ENCODE measurements around the gene PBXIP1. TPM values are rescaled to one million over a fixed set of nuclear protein-coding genes. Genes with fewer than 3 reads are reported as not detected.
A peak's percentile ranks its signal among the peaks of the same experiment; 100 is the strongest.

PBXIP1 gene
- total RNA-seq, 1 donor = 90.1 TPM

DNA sequence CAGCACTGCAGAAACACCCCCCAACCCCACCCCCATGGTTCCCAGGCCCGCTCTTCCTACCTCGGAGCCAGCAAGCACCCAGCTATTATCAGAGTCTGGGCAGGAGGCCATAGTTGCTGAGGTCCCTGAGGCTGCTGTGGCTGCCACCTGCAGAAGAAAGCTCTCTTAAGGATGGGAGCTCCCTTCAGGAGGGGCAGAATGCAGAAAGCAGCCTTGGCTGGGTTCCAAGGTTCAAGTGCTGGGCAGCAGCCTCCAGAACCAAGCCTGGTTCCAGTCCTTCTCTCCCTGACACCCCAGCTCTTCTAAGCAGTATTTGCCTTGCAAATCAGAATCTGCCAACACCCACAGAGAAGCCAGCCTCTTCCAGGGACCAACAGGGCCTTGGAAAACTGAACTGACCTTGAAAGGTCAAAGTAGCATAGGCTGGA lies 2.3 kb downstream of the PBXIP1 start:
- no peak overlapping the region for H3K4me2 ChIP-seq (ENCODE audit: insufficient read depth, low read length)

DNA sequence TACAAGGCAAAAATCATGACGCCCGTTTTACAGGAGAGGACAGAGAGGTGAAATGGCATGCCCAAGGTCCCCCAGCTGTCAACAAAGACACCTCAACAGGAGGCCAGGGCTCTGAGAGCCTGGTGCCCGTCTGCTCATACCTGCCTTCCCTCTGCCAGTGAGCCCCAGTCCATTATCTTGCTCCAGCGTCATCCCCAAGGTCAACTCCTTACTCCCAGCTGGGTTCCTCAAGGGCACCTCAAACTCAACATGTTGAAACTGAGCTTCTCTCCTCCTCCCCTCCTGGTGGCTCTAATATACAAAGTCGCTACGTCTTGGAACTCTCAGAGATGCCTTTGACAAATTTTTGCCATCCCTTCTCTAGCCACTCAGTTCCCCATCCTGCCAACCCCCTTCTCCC lies 3.2 kb downstream of the PBXIP1 start:
- Histone ChIP-seq H3K4me1 (ENCODE audit: insufficient read depth, low read length) (peaks cover 22% of the 10 kb centered on the region), H3K9me3 (ENCODE audit: low read depth, low read length) (no peaks in the 10 kb centered on the region), H3K27ac (ENCODE audit: low read depth, low read length) (no peak overlapping the region), H3K79me2 (ENCODE audit: insufficient read depth, low read length) (peaks cover 3% of the 10 kb centered on the region), H3K4me2 (ENCODE audit: insufficient read depth, low read length) (no peak overlapping the region), H3K27me3 (ENCODE audit: insufficient read depth, low read length) (peaks cover 4% of the 10 kb centered on the region), H3K4me3 (ENCODE audit: insufficient read depth, low read length) (no peak overlapping the region), H2AFZ (ENCODE audit: low read length) (no peak overlapping the region), H3K36me3 (ENCODE audit: insufficient read depth, low read length) (no peaks in the 10 kb centered on the region), H4K20me1 (ENCODE audit: insufficient read depth, low read length) (no peaks in the 10 kb centered on the region)
- TF ChIP-seq, protein P1, sequence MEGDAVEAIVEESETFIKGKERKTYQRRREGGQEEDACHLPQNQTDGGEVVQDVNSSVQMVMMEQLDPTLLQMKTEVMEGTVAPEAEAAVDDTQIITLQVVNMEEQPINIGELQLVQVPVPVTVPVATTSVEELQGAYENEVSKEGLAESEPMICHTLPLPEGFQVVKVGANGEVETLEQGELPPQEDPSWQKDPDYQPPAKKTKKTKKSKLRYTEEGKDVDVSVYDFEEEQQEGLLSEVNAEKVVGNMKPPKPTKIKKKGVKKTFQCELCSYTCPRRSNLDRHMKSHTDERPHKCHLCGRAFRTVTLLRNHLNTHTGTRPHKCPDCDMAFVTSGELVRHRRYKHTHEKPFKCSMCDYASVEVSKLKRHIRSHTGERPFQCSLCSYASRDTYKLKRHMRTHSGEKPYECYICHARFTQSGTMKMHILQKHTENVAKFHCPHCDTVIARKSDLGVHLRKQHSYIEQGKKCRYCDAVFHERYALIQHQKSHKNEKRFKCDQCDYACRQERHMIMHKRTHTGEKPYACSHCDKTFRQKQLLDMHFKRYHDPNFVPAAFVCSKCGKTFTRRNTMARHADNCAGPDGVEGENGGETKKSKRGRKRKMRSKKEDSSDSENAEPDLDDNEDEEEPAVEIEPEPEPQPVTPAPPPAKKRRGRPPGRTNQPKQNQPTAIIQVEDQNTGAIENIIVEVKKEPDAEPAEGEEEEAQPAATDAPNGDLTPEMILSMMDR (IDR thresholded peaks at IDR 0.05; ENCODE audit: extremely low read depth, low read depth, low read length) = no peak
- peak; percentile 69 for DNase-seq (ENCODE audit: insufficient read length, low spot score, missing footprints)

More for the DNA sequence above, 2.3 kb downstream of the PBXIP1 start:
- TF ChIP-seq, protein P1 (IDR thresholded peaks at IDR 0.05; ENCODE audit: extremely low read depth, low read depth, low read length) = no peak
- Histone ChIP-seq H3K4me3 (ENCODE audit: insufficient read depth, low read length) (no peak overlapping the region), H4K20me1 (ENCODE audit: insufficient read depth, low read length) (no peaks in the 10 kb centered on the region), H3K9me3 (ENCODE audit: low read depth, low read length) (no peaks in the 10 kb centered on the region), H3K79me2 (ENCODE audit: insufficient read depth, low read length) (peaks cover 3% of the 10 kb centered on the region), H3K36me3 (ENCODE audit: insufficient read depth, low read length) (peaks cover 6% of the 10 kb centered on the region), H2AFZ (ENCODE audit: low read length) (no peak overlapping the region), H3K27ac (ENCODE audit: low read depth, low read length) (no peak overlapping the region), H3K4me1 (ENCODE audit: insufficient read depth, low read length) (peaks cover 22% of the 10 kb centered on the region), H3K27me3 (ENCODE audit: insufficient read depth, low read length) (peaks cover 4% of the 10 kb centered on the region)
- DNase-seq (ENCODE audit: insufficient read length, low spot score, missing footprints) = peak; percentile 60

DNA sequence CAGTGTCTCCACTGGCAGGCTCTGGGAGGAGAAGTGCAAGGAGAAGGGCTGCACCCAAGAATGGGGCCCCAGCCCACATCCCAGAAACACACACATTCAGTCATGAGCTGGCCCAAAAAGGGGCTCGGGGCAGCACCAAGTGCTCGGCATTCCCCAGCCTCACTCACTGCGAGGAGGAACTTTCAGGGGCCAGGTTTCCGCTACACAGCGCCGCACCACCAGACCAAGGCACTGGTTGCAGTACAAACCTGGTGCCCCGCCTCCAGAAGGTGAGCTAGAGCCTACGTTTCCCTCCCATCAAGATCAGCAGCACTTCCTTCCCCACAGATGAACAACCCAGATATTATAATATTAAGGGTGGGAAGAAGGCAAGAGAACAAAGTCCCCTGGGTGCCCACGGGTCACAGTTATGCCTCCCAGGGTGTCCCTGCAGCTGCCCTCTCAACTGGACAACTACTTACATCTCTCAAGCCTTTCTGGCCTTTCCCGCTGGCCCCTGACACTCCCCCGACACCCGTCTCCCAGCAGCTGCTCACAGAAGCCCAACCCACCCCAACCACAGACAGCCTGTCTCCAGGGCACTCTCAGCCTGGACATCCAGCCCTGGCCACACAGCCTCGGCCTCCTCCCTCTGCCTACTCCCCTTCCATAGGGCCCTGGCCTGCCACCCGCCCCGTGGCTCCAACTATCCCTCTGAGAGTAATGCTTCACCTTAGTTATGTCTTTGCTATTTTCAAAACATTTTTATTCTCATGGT lies 3.8 kb downstream of the PBXIP1 start:
- DNase-seq (ENCODE audit: insufficient read length, low spot score, missing footprints) = peak; percentile 72

DNA sequence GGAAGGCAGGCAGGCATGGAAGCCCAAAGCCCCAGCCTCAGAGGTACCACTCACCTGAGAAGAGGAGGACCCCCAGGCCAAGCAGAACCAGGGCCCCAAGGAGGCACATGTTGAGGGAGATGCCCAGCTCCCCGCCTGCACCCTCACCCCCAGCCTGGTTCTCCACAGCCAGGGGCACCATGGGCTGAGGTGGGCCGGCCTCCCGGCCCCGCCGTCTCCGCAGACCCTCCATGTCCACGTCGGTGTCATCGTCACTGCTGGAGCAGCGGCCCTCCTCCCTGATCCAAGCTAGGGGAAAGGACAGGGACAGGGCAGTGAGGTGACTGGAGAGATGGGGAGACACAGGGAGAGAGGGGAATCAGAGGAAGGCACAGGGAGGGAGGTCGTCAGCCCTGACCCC lies 7.8 kb downstream of the PBXIP1 start:
- DNase-seq (ENCODE audit: insufficient read length, low spot score, missing footprints) = peak; percentile 48
- TF ChIP-seq, protein P1 (IDR thresholded peaks at IDR 0.05; ENCODE audit: extremely low read depth, low read depth, low read length) = no peak
- Histone ChIP-seq H3K79me2 (ENCODE audit: insufficient read depth, low read length) (no peaks in the 10 kb centered on the region), H2AFZ (ENCODE audit: low read length) (no peak overlapping the region), H3K4me3 (ENCODE audit: insufficient read depth, low read length) (no peak overlapping the region), H3K4me2 (ENCODE audit: insufficient read depth, low read length) (no peak overlapping the region), H3K36me3 (ENCODE audit: insufficient read depth, low read length) (no peaks in the 10 kb centered on the region), H3K4me1 (ENCODE audit: insufficient read depth, low read length) (no peaks in the 10 kb centered on the region), H4K20me1 (ENCODE audit: insufficient read depth, low read length) (no peaks in the 10 kb centered on the region), H3K27me3 (ENCODE audit: insufficient read depth, low read length) (peaks cover 4% of the 10 kb centered on the region), H3K9me3 (ENCODE audit: low read depth, low read length) (no peaks in the 10 kb centered on the region), H3K27ac (ENCODE audit: low read depth, low read length) (no peak overlapping the region)

More for the DNA sequence above, 3.8 kb downstream of the PBXIP1 start:
- H3K36me3 ChIP-seq (ENCODE audit: insufficient read depth, low read length) = no peaks in the 10 kb centered on the region
- H3K27ac ChIP-seq (ENCODE audit: low read depth, low read length) = no peak overlapping the region
- H2AFZ ChIP-seq (ENCODE audit: low read length) = no peak overlapping the region
- peaks cover 3% of the 10 kb centered on the region for H3K79me2 ChIP-seq (ENCODE audit: insufficient read depth, low read length)
- TF ChIP-seq, protein P1 (IDR thresholded peaks at IDR 0.05; ENCODE audit: extremely low read depth, low read depth, low read length) = no peak
- H3K9me3 ChIP-seq (ENCODE audit: low read depth, low read length) = no peaks in the 10 kb centered on the region
- no peak overlapping the region for H3K4me2 ChIP-seq (ENCODE audit: insufficient read depth, low read length)
- H3K27me3 ChIP-seq (ENCODE audit: insufficient read depth, low read length) = peaks cover 4% of the 10 kb centered on the region
- peaks cover 22% of the 10 kb centered on the region for H3K4me1 ChIP-seq (ENCODE audit: insufficient read depth, low read length)
- H4K20me1 ChIP-seq (ENCODE audit: insufficient read depth, low read length) = no peaks in the 10 kb centered on the region
- H3K4me3 ChIP-seq (ENCODE audit: insufficient read depth, low read length) = no peak overlapping the region

All from osteoblast (primary cell).